ENCODE measurements around the gene TCF7L1.

TCF7L1 gene

GRCh38 chr2:85355073-85355410 lies 221.8 kb downstream of the TCF7L1 start:
- peak overlapping the region; percentile 85 for H3K4me3 ChIP-seq
- H3K36me3 ChIP-seq: peaks cover 60% of the 10 kb centered on the region
- H3K9ac ChIP-seq: peak overlapping the region; percentile 94
- H3K4me2 ChIP-seq: peak overlapping the region; percentile 90
- no peaks in the 10 kb centered on the region for H4K20me1 ChIP-seq
- H3K9me3 ChIP-seq: no peaks in the 10 kb centered on the region
- H3K4me1 ChIP-seq: peaks cover 35% of the 10 kb centered on the region
- H3K27ac ChIP-seq: peak overlapping the region; percentile 87
- no peaks in the 10 kb centered on the region for H3K27me3 ChIP-seq
- no peak for TF ChIP-seq Cebpa-rat (IDR thresholded peaks at IDR 0.05)

- Histone ChIP-seq H3K27me3 (no peaks in the 10 kb centered on the region), H3K4me1 (peaks cover 35% of the 10 kb centered on the region), H3K27ac (no peak overlapping the region; the same call in 1 of the 2 replicates), H4K20me1 (no peaks in the 10 kb centered on the region), H3K36me3 (peaks cover 55% of the 10 kb centered on the region), H3K4me2 (peak overlapping the region; percentile 90), H3K4me3 (peak overlapping the region; percentile 85), H3K9ac (peak overlapping the region; percentile 94; the same call in 1 of the 2 replicates), H3K9me3 (no peaks in the 10 kb centered on the region)
- TF ChIP-seq Cebpa-rat (IDR thresholded peaks at IDR 0.05): no peak
Observed at GRCh38 chr2:85355521-85355920, 222.3 kb downstream of the TCF7L1 start.

- Histone ChIP-seq H3K4me2 (peak overlapping the region; percentile 90; the same call in 1 of the 2 replicates), H3K27me3 (no peaks in the 10 kb centered on the region), H4K20me1 (no peaks in the 10 kb centered on the region), H3K4me3 (no peak overlapping the region), H3K27ac (no peak overlapping the region), H3K36me3 (peaks cover 52% of the 10 kb centered on the region), H3K4me1 (peaks cover 35% of the 10 kb centered on the region), H3K9ac (no peak overlapping the region), H3K9me3 (no peaks in the 10 kb centered on the region)
- TF ChIP-seq Cebpa-rat (IDR thresholded peaks at IDR 0.05): no peak
Observed at GRCh38 chr2:85356186-85356585, 223.0 kb downstream of the TCF7L1 start.

GRCh38 chr2:85357736-85358135 lies 224.5 kb downstream of the TCF7L1 start:
- Histone ChIP-seq H3K4me2 (no peak overlapping the region), H3K9me3 (no peaks in the 10 kb centered on the region), H3K36me3 (peaks cover 60% of the 10 kb centered on the region), H3K9ac (no peak overlapping the region), H3K4me3 (no peak overlapping the region), H3K27ac (no peak overlapping the region), H3K4me1 (peaks cover 31% of the 10 kb centered on the region), H4K20me1 (no peaks in the 10 kb centered on the region), H3K27me3 (no peaks in the 10 kb centered on the region)
- TF ChIP-seq Cebpa-rat (IDR thresholded peaks at IDR 0.05): no peak
